CD14-positive monocyte (primary cell): ENCODE data around the gene SIGLEC14. TPM values are rescaled to one million over a fixed set of nuclear protein-coding genes. Genes with fewer than 3 reads are reported as not detected.

Experiments
- DNase-seq, 3 donors: peaks; one replicate each; pipeline ENCODE4 v3.0.0-alpha.2; 2011 to 2022
- H2AFZ ChIP-seq: 2 replicates; pipeline ENCODE4 v1.6.0; 2012; ENCODE audit warnings: mild to moderate bottlenecking, low read depth, low read length, inconsistent platforms; ENCODE audit not compliant: insufficient read depth, poor library complexity, severe bottlenecking
- H3K27ac ChIP-seq, 2 donors: 1 replicate in 1 of 2; 2 replicates in 1 of 2; pipeline ENCODE4 v1.5.1; 2012 to 2013; ENCODE audit warnings: low read length in 2 of 2, control low read depth in 1 of 2, inconsistent platforms in 1 of 2, low read depth in 1 of 2, mild to moderate bottlenecking in 1 of 2
- H3K27me3 ChIP-seq, 2 donors: one replicate each; pipeline versions ENCODE4 v1.6.0 to v1.6.1; 2011 to 2013; ENCODE audit warnings: low read length in 2 of 2; ENCODE audit not compliant: control insufficient read depth in 2 of 2, insufficient read depth in 2 of 2
- H3K36me3 ChIP-seq, 2 donors: replicated peaks in 1 of 2; 1 replicate in 1 of 2; 2 replicates in 1 of 2; pipeline versions ENCODE4 v1.5.1 to v1.6.1; 2012 to 2013; ENCODE audit warnings: low read length in 2 of 2, control low read depth in 1 of 2, inconsistent platforms in 1 of 2, mild to moderate bottlenecking in 1 of 2; ENCODE audit not compliant: insufficient read depth in 2 of 2, control insufficient read depth in 1 of 2
- H3K4me1 ChIP-seq, 2 donors: 1 replicate in 1 of 2; 2 replicates in 1 of 2; pipeline versions ENCODE4 v1.5.1 to v1.6.1; 2012 to 2013; ENCODE audit warnings: low read length in 2 of 2, control low read depth in 1 of 2, inconsistent platforms in 1 of 2, mild to moderate bottlenecking in 1 of 2, moderate library complexity in 1 of 2; ENCODE audit not compliant: insufficient read depth in 2 of 2, control insufficient read depth in 1 of 2
- H3K4me2 ChIP-seq: replicated peaks from 2 replicates; pipeline ENCODE3; 2012; ENCODE audit warnings: low read length, moderate library complexity, mild to moderate bottlenecking; ENCODE audit not compliant: poor library complexity, severe bottlenecking; ENCODE audit errors: extremely low read depth
- H3K4me3 ChIP-seq, 3 experiments: fragments of 200-600 bp in 1 of 3; sonication (generic) in 1 of 3; replicated peaks in 1 of 3; 1 replicate in 2 of 3; 2 replicates in 1 of 3; pipeline ENCODE4 v1.5.1; 2011 to 2013; ENCODE audit warnings: low read length in 3 of 3, mild to moderate bottlenecking in 3 of 3, control low read depth in 2 of 3, low read depth in 2 of 3, inconsistent platforms in 1 of 3, moderate library complexity in 1 of 3
- H3K79me2 ChIP-seq: 2 replicates; pipeline ENCODE4 v1.6.0; 2012; ENCODE audit warnings: mild to moderate bottlenecking, control low read depth, inconsistent platforms, low read length, moderate library complexity; ENCODE audit not compliant: insufficient read depth
- H3K9ac ChIP-seq: 2 replicates; pipeline ENCODE4 v1.6.0; 2017; ENCODE audit warnings: low read length, mild to moderate bottlenecking; ENCODE audit not compliant: insufficient read depth, poor library complexity, severe bottlenecking
- H3K9me3 ChIP-seq, 2 donors: replicated peaks in 1 of 2; 1 replicate in 1 of 2; 2 replicates in 1 of 2; pipeline versions ENCODE4 v1.5.1 to v1.6.1; 2012 to 2013; ENCODE audit warnings: low read length in 2 of 2, control low read depth in 1 of 2; ENCODE audit not compliant: control insufficient read depth in 1 of 2, insufficient read depth in 1 of 2
- H4K20me1 ChIP-seq: 2 replicates; pipeline ENCODE4 v1.6.0; 2012; ENCODE audit warnings: mild to moderate bottlenecking, low read length, control low read depth, moderate library complexity; ENCODE audit not compliant: insufficient read depth
- H3K27ac Mint-ChIP-seq, 7 donors: one replicate each; pipeline ENCODE4 v1.8.0; 2020; ENCODE audit warnings: mild to moderate bottlenecking in 7 of 7, mixed read lengths in 7 of 7, moderate library complexity in 6 of 7, inconsistent platforms in 2 of 7
- H3K27me3 Mint-ChIP-seq, 3 donors: one replicate each; pipeline ENCODE4 v1.8.0; 2021 to 2022; ENCODE audit warnings: low read depth in 3 of 3, mild to moderate bottlenecking in 3 of 3, mixed read lengths in 3 of 3, moderate library complexity in 3 of 3, inconsistent platforms in 1 of 3
- H3K36me3 Mint-ChIP-seq, 2 donors: one replicate each; pipeline ENCODE4 v1.8.0; 2020; ENCODE audit warnings: mixed read lengths in 2 of 2, inconsistent platforms in 1 of 2, mild to moderate bottlenecking in 1 of 2
- H3K4me1 Mint-ChIP-seq: one replicate; pipeline ENCODE4 v1.8.0; 2020; ENCODE audit warnings: mild to moderate bottlenecking, mixed read lengths
- H3K4me3 Mint-ChIP-seq, 2 donors: one replicate each; pipeline ENCODE4 v1.8.0; 2020; ENCODE audit warnings: mild to moderate bottlenecking in 2 of 2, mixed read lengths in 2 of 2, moderate library complexity in 1 of 2
- H3K9me3 Mint-ChIP-seq, 7 donors: one replicate each; pipeline ENCODE4 v1.8.0; 2020 to 2022; ENCODE audit warnings: mixed read lengths in 7 of 7, mild to moderate bottlenecking in 6 of 7, moderate library complexity in 6 of 7, inconsistent platforms in 2 of 7
- WGBS: methylation state at CpG from one replicate; pipeline ENCODE4 v1.1.5; 2013; ENCODE audit warnings: missing lambda C conversion rate; ENCODE audit not compliant: insufficient coverage; 5-methylcytosine and 5-hydroxymethylcytosine counted together
- intact Hi-C, 2 donors: fragments of 100-400 bp; cut with micrococcal nuclease; formaldehyde crosslinking; loops; one replicate each; pipeline versions ENCODE4 v1.15.0 to v1.15.1; 2023
- polyA plus RNA-seq, 3 donors: library from polyadenylated mRNA; depleted of rRNA in 1 of 3; unstranded in 2 of 3; stranded (reverse) in 1 of 3; fragments of 300-500 nt in 2 of 3; fragments of >200 nt in 1 of 3; fragmentation: Illumina TruSeq in 2 of 3; gene quantifications; 1 replicate in 2 of 3; 2 replicates in 1 of 3; pipeline ENCODE4 v1.2.3, GENCODE V29; 2012 to 2021
- TF ChIP-seq, protein P1 (sequence below): fragments of 200-600 bp; IDR thresholded peaks from one replicate; pipeline ENCODE4 v1.8.0; 2022; ENCODE audit warnings: antibody characterized with exemption, mild to moderate bottlenecking

Gene SIGLEC14
- polyA plus RNA-seq, 3 donors, result 63.5 to 129 (median 95.0) TPM

DNA sequence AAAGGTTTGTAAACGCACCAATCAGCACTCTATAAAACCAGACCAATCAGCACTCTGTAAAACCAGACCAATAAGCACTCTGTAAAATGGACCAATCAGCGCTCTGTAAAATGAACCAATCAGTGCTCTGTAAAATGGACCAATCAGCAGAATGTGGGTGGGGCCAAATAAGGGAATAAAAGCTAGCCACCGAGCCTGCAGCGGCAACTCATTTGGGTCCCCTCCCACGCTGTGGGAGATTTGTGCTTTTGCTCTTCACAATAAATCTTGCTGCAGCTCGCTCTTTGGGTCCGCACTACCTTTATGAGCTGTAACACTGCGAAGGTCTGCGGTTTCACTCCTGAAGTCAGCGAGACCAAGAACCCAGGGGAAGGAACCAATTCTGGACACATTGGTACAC lies 47.5 kb downstream of the SIGLEC14 start:
- peaks cover 40 to 44% (median 42%) of the 10 kb centered on the region in 3 donors for H3K27me3 Mint-ChIP-seq
- Histone ChIP-seq H3K4me1 (peaks cover 17 to 28% of the 10 kb centered on the region in 2 donors), H3K9ac (no peak overlapping the region), H3K36me3 (no peaks in the 10 kb centered on the region), H3K4me3 (no peak overlapping the region), H3K27me3 (peaks cover 13 to 41% of the 10 kb centered on the region in 2 donors), H3K4me2 (no peak overlapping the region), H3K27ac (no peak overlapping the region), H2AFZ (no peak overlapping the region), H3K79me2 (no peaks in the 10 kb centered on the region), H3K9me3 (peaks cover 11% of the 10 kb centered on the region in 2 donors), H4K20me1 (no peaks in the 10 kb centered on the region)
- no peaks in the 10 kb centered on the region for H3K36me3 Mint-ChIP-seq
- H3K4me3 Mint-ChIP-seq, result no peak overlapping the region
- intact Hi-C loops, result loop anchor here (10.0 kb wide), 1 partner anchor 494 kb away; the partner anchor contains the start of gene CTU1 (in 2 of the 2)
- H3K9me3 Mint-ChIP-seq, result peaks cover 0 to 15% (median 8%) of the 10 kb centered on the region in 7 donors
- WGBS, result 99% methylated on average over 7 of the region's 10 CpGs
- no peak overlapping the region for H3K27ac Mint-ChIP-seq
- DNase-seq, result no peak
- TF ChIP-seq, protein P1, sequence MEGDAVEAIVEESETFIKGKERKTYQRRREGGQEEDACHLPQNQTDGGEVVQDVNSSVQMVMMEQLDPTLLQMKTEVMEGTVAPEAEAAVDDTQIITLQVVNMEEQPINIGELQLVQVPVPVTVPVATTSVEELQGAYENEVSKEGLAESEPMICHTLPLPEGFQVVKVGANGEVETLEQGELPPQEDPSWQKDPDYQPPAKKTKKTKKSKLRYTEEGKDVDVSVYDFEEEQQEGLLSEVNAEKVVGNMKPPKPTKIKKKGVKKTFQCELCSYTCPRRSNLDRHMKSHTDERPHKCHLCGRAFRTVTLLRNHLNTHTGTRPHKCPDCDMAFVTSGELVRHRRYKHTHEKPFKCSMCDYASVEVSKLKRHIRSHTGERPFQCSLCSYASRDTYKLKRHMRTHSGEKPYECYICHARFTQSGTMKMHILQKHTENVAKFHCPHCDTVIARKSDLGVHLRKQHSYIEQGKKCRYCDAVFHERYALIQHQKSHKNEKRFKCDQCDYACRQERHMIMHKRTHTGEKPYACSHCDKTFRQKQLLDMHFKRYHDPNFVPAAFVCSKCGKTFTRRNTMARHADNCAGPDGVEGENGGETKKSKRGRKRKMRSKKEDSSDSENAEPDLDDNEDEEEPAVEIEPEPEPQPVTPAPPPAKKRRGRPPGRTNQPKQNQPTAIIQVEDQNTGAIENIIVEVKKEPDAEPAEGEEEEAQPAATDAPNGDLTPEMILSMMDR, result no peak
- H3K4me1 Mint-ChIP-seq, result peaks cover 20% of the 10 kb centered on the region

DNA sequence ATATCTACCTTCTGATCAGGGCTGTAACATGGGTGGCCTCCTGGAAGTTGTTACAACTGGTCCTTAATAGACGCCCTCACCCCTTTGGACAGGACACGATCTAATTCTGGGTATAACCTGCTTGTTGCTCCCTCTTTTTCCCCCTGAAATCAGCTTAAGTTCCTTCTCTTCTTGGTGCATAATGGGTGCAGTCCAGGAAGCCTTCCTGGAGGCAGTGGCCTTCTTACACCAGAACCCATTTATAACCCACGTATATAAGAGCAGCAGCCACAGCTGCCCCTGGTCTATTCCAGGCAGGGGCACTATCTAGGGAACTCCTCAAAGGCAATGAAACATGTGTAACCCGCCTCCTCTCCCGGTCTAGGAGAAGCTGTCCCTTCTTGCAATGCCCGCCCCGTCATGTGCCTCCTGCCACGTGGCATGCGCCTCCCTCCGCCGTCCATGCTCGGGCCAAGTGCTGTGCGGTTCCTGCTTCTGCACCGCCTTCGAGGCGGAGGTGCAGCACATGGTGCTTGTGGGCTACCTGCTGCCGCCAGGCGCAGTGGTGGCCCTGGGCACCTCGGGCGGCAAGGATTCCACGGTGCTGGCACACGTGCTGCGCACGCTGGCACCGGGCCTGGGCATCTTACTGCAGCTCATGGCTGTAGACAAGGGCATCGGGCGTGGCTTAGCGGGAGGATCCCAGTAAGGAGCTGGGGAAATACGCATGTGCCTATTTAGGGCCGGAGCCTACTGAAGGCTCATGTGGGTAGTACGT lies 48.3 kb downstream of the SIGLEC14 start:
- no peaks in the 10 kb centered on the region for H3K36me3 ChIP-seq
- Mint-ChIP-seq H3K9me3 (peaks cover 0 to 15% (median 8%) of the 10 kb centered on the region in 7 donors), H3K4me3 (no peak overlapping the region), H3K27me3 (peaks cover 37 to 44% (median 38%) of the 10 kb centered on the region in 3 donors), H3K27ac (no peak overlapping the region), H3K4me1 (peaks cover 28% of the 10 kb centered on the region), H3K36me3 (no peaks in the 10 kb centered on the region)
- no peak overlapping the region for H3K4me3 ChIP-seq
- no peak overlapping the region for H2AFZ ChIP-seq
- peaks cover 11% of the 10 kb centered on the region in 2 donors for H3K9me3 ChIP-seq
- H3K4me1 ChIP-seq, result peaks cover 25 to 35% of the 10 kb centered on the region in 2 donors
- intact Hi-C loops, result loop anchor here (10.0 kb wide), 1 partner anchor 494 kb away; the partner anchor contains the start of gene CTU1 (in 2 of the 2)
- TF ChIP-seq, protein P1, result no peak
- no peaks in the 10 kb centered on the region for H3K79me2 ChIP-seq
- WGBS, result 97% methylated on average over 28 of the region's 31 CpGs
- H3K27me3 ChIP-seq, result peaks cover 13 to 40% of the 10 kb centered on the region in 2 donors
- H3K9ac ChIP-seq, result no peak overlapping the region
- DNase-seq, result no peak
- H4K20me1 ChIP-seq, result no peaks in the 10 kb centered on the region
- H3K4me2 ChIP-seq, result no peak overlapping the region
- H3K27ac ChIP-seq, result no peak overlapping the region
